Transverse colon (tissue), 4 donors: ENCODE results near the gene CCNF.

Experiments
- CTCF ChIP-seq, 5 experiments: fragments of 200-600 bp in 3 of 5; fragments of 450-650 bp in 2 of 5; sonication (generic) in 3 of 5; IDR thresholded peaks; 1 replicate in 2 of 5; 2 replicates in 3 of 5; pipeline ENCODE4 v1.5.1; 2016 to 2017; ENCODE audit warnings: antibody characterized with exemption in 5 of 5, inconsistent platforms in 3 of 5, mild to moderate bottlenecking in 2 of 5, moderate library complexity in 1 of 5
- EP300 ChIP-seq: sonication (generic); formaldehyde crosslinking; IDR thresholded peaks from one replicate; pipeline ENCODE4 v1.6.1; 2017; ENCODE audit warnings: antibody characterized with exemption, low read depth
- POLR2A ChIP-seq: fragments of 450-650 bp; IDR thresholded peaks from one replicate; pipeline ENCODE4 v1.6.1; 2016; ENCODE audit warnings: antibody characterized with exemption, mild to moderate bottlenecking, moderate library complexity
- POLR2AphosphoS5 ChIP-seq, 3 donors: sonication (generic); formaldehyde crosslinking; IDR thresholded peaks; one replicate each; pipeline ENCODE4 v1.6.1; 2016; ENCODE audit warnings: antibody characterized with exemption in 3 of 3

GRCh38 chr16:2478279-2478678 is 49.0 kb downstream of the CCNF start:
- TF ChIP-seq CTCF (IDR thresholded peaks at IDR 0.05) (no peak), POLR2AphosphoS5 (IDR thresholded peaks at IDR 0.05) (no peak), POLR2A (no peak), EP300 (no peak)
